ENCODE results near the gene ATG7.
"Not testable (repeated sequence)": the region's sequence is repeated elsewhere in the genome, so short reads cannot be mapped to it uniquely, and the experiment has no call there.

The ATG7 gene

GRCh38 chr3:11254876-11255275 is 17.3 kb upstream of the ATG7 start:
- no peak for DNase-seq

GRCh38 chr3:11255537-11255936 is 16.7 kb upstream of the ATG7 start:
- DNase-seq = not testable (repeated sequence)

GRCh38 chr3:11258958-11259357 is 13.2 kb upstream of the ATG7 start:
- DNase-seq = no peak

GRCh38 chr3:11260460-11260859 is 11.7 kb upstream of the ATG7 start:
- no peak for DNase-seq

GRCh38 chr3:11269007-11269406 is 3.2 kb upstream of the ATG7 start:
- no peak for DNase-seq

GRCh38 chr3:11272906-11273574 is 843 bp downstream of the ATG7 start:
- DNase-seq = no peak

GRCh38 chr3:11273891-11274291 is 1.7 kb downstream of the ATG7 start:
- DNase-seq = no peak

- DNase-seq = no peak
These were observed 2.5 kb downstream of the ATG7 start for GRCh38 chr3:11274566-11275142.

GRCh38 chr3:11275926-11276325 is 3.7 kb downstream of the ATG7 start:
- no peak for DNase-seq

- no peak for DNase-seq
These were observed 4.7 kb downstream of the ATG7 start for GRCh38 chr3:11276901-11277300.

GRCh38 chr3:11282250-11283138 is 10.3 kb downstream of the ATG7 start:
- DNase-seq = no peak

- DNase-seq = no peak
These were observed 10.9 kb downstream of the ATG7 start for GRCh38 chr3:11283139-11283475.

GRCh38 chr3:11284011-11284410 is 11.8 kb downstream of the ATG7 start:
- DNase-seq = no peak

GRCh38 chr3:11285471-11285870 is 13.3 kb downstream of the ATG7 start:
- no peak for DNase-seq

GRCh38 chr3:11287404-11287803 is 15.2 kb downstream of the ATG7 start:
- no peak for DNase-seq

- DNase-seq = no peak
These were observed 15.9 kb downstream of the ATG7 start for GRCh38 chr3:11288021-11288491.

GRCh38 chr3:11288786-11289637 is 16.8 kb downstream of the ATG7 start:
- no peak for DNase-seq

- DNase-seq = no peak
These were observed 17.7 kb downstream of the ATG7 start for GRCh38 chr3:11289864-11290263.

- no peak for DNase-seq
These were observed 18.8 kb downstream of the ATG7 start for GRCh38 chr3:11290743-11291680.

GRCh38 chr3:11291808-11292207 is 19.6 kb downstream of the ATG7 start:
- DNase-seq = no peak

- no peak for DNase-seq
These were observed 24.9 kb downstream of the ATG7 start for GRCh38 chr3:11297126-11297525.

GRCh38 chr3:11300970-11301369 is 28.8 kb downstream of the ATG7 start:
- no peak for DNase-seq

All from stimulated activated CD4-positive, alpha-beta T cell treated with anti-CD3 and anti-CD28 coated beads, Interleukin-4, amount 100 ng/mL, for 1 hour (primary cell).